ENCODE data around the gene ROR1. TPM values are rescaled to one million over a fixed set of nuclear protein-coding genes. Genes with fewer than 3 reads are reported as not detected.
"Not testable (repeated sequence)": the region's sequence is repeated elsewhere in the genome, so short reads cannot be mapped to it uniquely, and the experiment has no call there.

The ROR1 gene
- total and polyA plus RNA-seq, 3 experiments from 2014 or later: not detected

- H3K27me3 Mint-ChIP-seq; H3K27ac ChIP-seq (ENCODE audit: low read depth, low read length); H3K27me3 ChIP-seq (ENCODE audit: insufficient read depth, low read length, poor library complexity, severe bottlenecking); H3K4me3 Mint-ChIP-seq; H3K9me3 ChIP-seq (ENCODE audit: low read length); DNase-seq; H3K9me3 Mint-ChIP-seq; H3K4me1 ChIP-seq (ENCODE audit: insufficient read depth, low read length); CTCF ChIA-PET; H3K4me1 Mint-ChIP-seq; POLR2A ChIA-PET; H3K36me3 Mint-ChIP-seq; H3K36me3 ChIP-seq (ENCODE audit: insufficient read depth, low read length); H3K27ac Mint-ChIP-seq; H3K4me3 ChIP-seq (ENCODE audit: low read length): not testable (repeated sequence)
These were observed 52.5 kb downstream of the ROR1 start for GRCh38 chr1:63826246-63826861.

DNA sequence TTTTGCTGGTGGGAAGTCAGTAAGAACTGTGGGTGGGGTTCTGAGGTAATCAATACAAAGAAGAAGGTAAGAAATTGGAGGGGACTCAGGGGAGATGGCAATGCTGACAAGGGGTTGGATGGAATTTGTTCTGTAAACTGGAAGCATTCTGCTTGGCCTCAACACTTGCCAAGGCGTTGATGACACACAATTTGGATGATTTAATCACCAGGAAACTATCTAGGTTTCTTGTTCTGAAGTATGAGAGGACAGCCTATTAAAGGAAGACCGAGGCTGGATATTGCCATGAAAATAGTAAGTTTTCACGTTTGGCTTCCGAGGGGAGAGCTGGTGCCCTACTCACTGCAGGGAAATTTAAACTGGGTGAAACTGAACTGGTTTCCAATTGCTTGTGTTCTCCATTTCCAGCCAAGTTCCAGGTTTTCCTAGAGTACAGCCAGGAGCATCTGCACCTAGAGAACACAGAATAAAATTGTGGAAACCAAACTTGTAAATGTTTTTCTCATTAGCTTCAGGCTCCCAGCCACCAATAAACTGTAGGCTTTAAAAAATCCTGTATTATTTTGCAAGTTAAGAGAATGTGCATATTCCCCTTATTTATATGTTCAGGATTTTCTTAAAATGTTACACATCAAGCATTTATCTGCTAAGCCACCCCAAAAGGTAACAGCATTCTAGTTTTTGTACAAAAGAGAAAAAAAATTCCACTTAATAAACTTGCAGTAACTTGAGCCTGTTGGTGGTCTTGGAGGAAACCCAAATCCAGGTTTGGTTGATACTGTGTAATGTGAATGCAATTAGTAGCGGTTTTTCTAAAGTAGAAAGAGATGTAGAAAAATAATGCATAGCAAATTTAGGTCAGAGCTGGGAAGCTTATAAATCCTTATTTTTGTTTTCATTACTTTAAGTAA is 53.8 kb downstream of the ROR1 start:
- no peak overlapping the region for H3K27ac Mint-ChIP-seq

GRCh38 chr1:63828322-63829044 is 54.7 kb downstream of the ROR1 start:
- H3K27ac Mint-ChIP-seq: no peak overlapping the region
- H3K9me3 Mint-ChIP-seq: peaks cover 0 to 7% (median 0%) of the 10 kb centered on the region in 5 donors
- no peak overlapping the region for H3K4me3 ChIP-seq (ENCODE audit: low read length)
- no peaks in the 10 kb centered on the region for H3K9me3 ChIP-seq (ENCODE audit: low read length)
- no peak overlapping the region for H3K4me3 Mint-ChIP-seq
- peaks cover 3 to 10% of the 10 kb centered on the region in 2 donors for H3K27me3 Mint-ChIP-seq
- POLR2A ChIA-PET: no interaction called here
- H3K4me1 Mint-ChIP-seq: no peaks in the 10 kb centered on the region
- no peaks in the 10 kb centered on the region for H3K36me3 Mint-ChIP-seq
- H3K27me3 ChIP-seq (ENCODE audit: insufficient read depth, low read length, poor library complexity, severe bottlenecking): no peaks in the 10 kb centered on the region
- no peak overlapping the region for H3K27ac ChIP-seq (ENCODE audit: low read depth, low read length)
- DNase-seq: no peak
- CTCF ChIA-PET: no interaction called here
- H3K36me3 ChIP-seq (ENCODE audit: insufficient read depth, low read length): no peaks in the 10 kb centered on the region
- no peaks in the 10 kb centered on the region for H3K4me1 ChIP-seq (ENCODE audit: insufficient read depth, low read length)

More for the DNA sequence above, 53.8 kb downstream of the ROR1 start:
- H3K4me3 Mint-ChIP-seq: no peak overlapping the region
- H3K27me3 Mint-ChIP-seq: peaks cover 3 to 10% of the 10 kb centered on the region in 2 donors
- H3K36me3 ChIP-seq (ENCODE audit: insufficient read depth, low read length): no peaks in the 10 kb centered on the region
- ChIA-PET CTCF (no interaction called here), POLR2A (no interaction called here)
- H3K36me3 Mint-ChIP-seq: no peaks in the 10 kb centered on the region
- no peak overlapping the region for H3K4me3 ChIP-seq (ENCODE audit: low read length)
- H3K9me3 ChIP-seq (ENCODE audit: low read length): no peaks in the 10 kb centered on the region
- no peaks in the 10 kb centered on the region for H3K4me1 Mint-ChIP-seq
- peaks cover 0 to 7% (median 0%) of the 10 kb centered on the region in 5 donors for H3K9me3 Mint-ChIP-seq
- no peaks in the 10 kb centered on the region for H3K27me3 ChIP-seq (ENCODE audit: insufficient read depth, low read length, poor library complexity, severe bottlenecking)
- DNase-seq: no peak
- no peak overlapping the region for H3K27ac ChIP-seq (ENCODE audit: low read depth, low read length)
- H3K4me1 ChIP-seq (ENCODE audit: insufficient read depth, low read length): no peaks in the 10 kb centered on the region

DNA sequence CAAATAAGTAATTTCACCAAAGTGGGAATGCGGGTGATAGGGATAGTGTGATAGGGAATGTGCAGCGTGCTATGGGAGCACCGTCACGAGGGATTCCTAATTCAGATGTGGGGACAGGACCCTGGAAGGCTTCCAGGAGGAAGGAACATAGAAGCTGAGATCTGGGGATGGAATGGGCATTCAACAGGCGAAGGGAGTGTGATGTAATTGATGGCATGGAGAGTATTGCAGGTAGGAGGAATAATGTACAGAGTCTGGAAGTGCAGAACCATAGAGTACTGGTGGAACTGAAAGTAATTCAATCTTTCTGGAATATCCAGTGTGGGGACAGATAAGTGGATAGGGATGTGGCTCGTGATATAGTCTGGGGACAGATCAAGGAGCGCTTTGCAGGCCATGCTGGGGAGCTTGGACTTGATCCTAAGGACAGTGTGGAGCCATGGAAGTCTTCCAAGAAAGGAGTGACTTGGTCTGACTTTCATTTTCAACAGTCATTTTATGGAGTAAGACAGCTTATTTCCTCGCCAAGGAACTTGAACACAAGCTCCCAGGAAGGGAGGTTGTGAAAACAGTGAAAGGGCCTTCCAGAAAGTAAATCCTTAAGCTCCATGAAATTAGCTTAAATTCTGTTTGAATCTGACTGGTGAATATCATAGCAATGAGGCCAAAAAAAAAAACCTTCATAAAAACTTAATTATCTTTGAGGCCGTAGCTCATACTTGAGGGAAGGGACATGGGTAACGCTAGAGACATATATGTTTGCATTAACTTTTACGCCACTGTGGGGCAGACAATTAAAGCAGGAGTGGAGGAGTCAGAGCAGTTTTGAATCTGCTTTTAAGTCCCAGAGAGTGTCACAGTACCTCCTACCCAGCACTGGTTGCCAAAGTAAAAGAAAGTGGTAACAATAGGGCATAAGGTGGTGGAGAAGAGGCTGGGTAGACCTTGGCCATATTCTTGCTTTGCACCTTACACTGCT is 55.8 kb downstream of the ROR1 start:
- no peak overlapping the region for H3K27ac ChIP-seq (ENCODE audit: low read depth, low read length)
- no peaks in the 10 kb centered on the region for H3K9me3 ChIP-seq (ENCODE audit: low read length)
- DNase-seq: no peak
- no peak overlapping the region for H3K4me3 ChIP-seq (ENCODE audit: low read length)
- Mint-ChIP-seq H3K27ac (no peak overlapping the region), H3K4me3 (no peak overlapping the region), H3K36me3 (no peaks in the 10 kb centered on the region), H3K27me3 (peaks cover 3 to 10% of the 10 kb centered on the region in 2 donors), H3K4me1 (no peaks in the 10 kb centered on the region), H3K9me3 (peaks cover 0 to 7% (median 0%) of the 10 kb centered on the region in 5 donors)
- POLR2A ChIA-PET: no interaction called here
- CTCF ChIA-PET: no interaction called here
- no peaks in the 10 kb centered on the region for H3K36me3 ChIP-seq (ENCODE audit: insufficient read depth, low read length)
- no peaks in the 10 kb centered on the region for H3K27me3 ChIP-seq (ENCODE audit: insufficient read depth, low read length, poor library complexity, severe bottlenecking)
- H3K4me1 ChIP-seq (ENCODE audit: insufficient read depth, low read length): no peaks in the 10 kb centered on the region

DNA sequence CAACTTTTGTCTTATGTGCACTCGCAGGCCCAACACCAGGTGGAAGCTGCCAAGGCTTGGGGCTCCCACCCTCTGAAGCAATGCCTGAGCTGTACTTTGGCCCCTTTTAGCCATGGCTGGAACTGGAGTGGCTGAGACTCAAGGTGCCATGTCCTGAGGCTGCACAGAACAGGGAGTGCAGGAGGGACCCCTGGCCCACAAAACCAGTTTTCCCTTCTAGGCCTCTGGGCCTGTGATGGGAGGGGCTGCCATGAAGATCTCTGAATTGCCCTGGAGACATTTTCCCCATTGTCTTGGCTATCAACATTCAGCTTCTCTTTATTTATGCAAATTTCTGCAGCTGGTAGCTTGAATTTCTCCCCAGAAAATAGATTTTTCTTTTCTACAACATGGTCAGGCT is 57.6 kb downstream of the ROR1 start:
- Mint-ChIP-seq H3K9me3 (no peaks in the 10 kb centered on the region), H3K27me3 (peaks cover 0 to 10% of the 10 kb centered on the region in 2 donors), H3K36me3 (no peaks in the 10 kb centered on the region), H3K4me1 (no peaks in the 10 kb centered on the region), H3K4me3 (no peak overlapping the region), H3K27ac (no peak overlapping the region)
- no peak overlapping the region for H3K4me3 ChIP-seq (ENCODE audit: low read length)
- no peaks in the 10 kb centered on the region for H3K9me3 ChIP-seq (ENCODE audit: low read length)
- no peaks in the 10 kb centered on the region for H3K36me3 ChIP-seq (ENCODE audit: insufficient read depth, low read length)
- CTCF ChIA-PET: no interaction called here
- H3K27ac ChIP-seq (ENCODE audit: low read depth, low read length): no peak overlapping the region
- POLR2A ChIA-PET: no interaction called here
- no peaks in the 10 kb centered on the region for H3K27me3 ChIP-seq (ENCODE audit: insufficient read depth, low read length, poor library complexity, severe bottlenecking)
- DNase-seq: no peak
- no peaks in the 10 kb centered on the region for H3K4me1 ChIP-seq (ENCODE audit: insufficient read depth, low read length)

DNA sequence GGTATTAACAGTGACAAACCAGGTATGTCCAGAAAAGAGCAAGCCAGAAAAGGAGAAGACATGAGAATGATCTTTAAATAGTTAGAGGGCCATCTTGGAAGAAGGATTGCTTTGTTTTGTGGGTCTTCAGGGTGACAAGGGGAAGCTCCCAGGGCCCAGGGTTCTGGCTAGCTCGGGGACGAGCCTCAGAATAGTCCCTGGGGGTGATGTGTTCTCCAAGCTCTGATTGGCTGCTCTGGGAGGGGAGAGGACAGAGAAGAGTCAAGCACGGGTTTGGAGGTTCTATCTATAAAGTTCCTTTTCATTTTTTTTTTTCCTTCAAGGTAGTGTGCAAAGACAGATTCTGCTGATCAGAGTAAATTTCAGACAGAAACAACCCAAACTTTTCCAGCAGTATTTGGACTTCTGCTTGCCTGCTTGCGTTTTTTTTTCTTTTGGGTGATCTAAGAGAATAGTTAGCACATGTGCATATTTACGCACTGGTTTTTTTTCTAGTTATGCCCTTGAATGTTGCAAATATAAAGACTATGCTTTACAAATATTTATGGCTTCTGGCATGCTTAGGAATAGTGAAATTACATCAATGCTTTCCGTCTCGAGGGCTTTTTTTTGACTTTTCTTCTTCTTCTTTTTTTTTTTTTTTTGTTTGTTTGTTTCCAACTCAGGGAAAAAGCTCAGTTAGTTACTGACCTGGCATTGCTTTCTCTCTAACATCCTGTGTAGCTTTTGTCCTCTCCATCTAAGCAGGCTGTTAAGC is 59.7 kb downstream of the ROR1 start:
- no peaks in the 10 kb centered on the region for H3K36me3 ChIP-seq (ENCODE audit: insufficient read depth, low read length)
- H3K9me3 ChIP-seq (ENCODE audit: low read length): no peaks in the 10 kb centered on the region
- Mint-ChIP-seq H3K4me3 (no peak overlapping the region), H3K27me3 (peaks cover 0 to 10% of the 10 kb centered on the region in 2 donors), H3K36me3 (no peaks in the 10 kb centered on the region), H3K4me1 (no peaks in the 10 kb centered on the region), H3K27ac (no peak overlapping the region), H3K9me3 (no peaks in the 10 kb centered on the region)
- no peaks in the 10 kb centered on the region for H3K27me3 ChIP-seq (ENCODE audit: insufficient read depth, low read length, poor library complexity, severe bottlenecking)
- ChIA-PET CTCF (no interaction called here), POLR2A (no interaction called here)
- no peak for DNase-seq
- no peak overlapping the region for H3K4me3 ChIP-seq (ENCODE audit: low read length)
- H3K27ac ChIP-seq (ENCODE audit: low read depth, low read length): no peak overlapping the region
- no peaks in the 10 kb centered on the region for H3K4me1 ChIP-seq (ENCODE audit: insufficient read depth, low read length)

- H3K4me3 Mint-ChIP-seq: no peak overlapping the region
- H3K27ac ChIP-seq (ENCODE audit: low read depth, low read length): no peak overlapping the region
- no peaks in the 10 kb centered on the region for H3K4me1 ChIP-seq (ENCODE audit: insufficient read depth, low read length)
- H3K27me3 Mint-ChIP-seq: no peaks in the 10 kb centered on the region
- DNase-seq: no peak
- H3K27ac Mint-ChIP-seq: no peak overlapping the region
- no peaks in the 10 kb centered on the region for H3K36me3 Mint-ChIP-seq
- ChIA-PET CTCF (no interaction called here), POLR2A (no interaction called here)
- no peaks in the 10 kb centered on the region for H3K36me3 ChIP-seq (ENCODE audit: insufficient read depth, low read length)
- H3K27me3 ChIP-seq (ENCODE audit: insufficient read depth, low read length, poor library complexity, severe bottlenecking): no peaks in the 10 kb centered on the region
- H3K9me3 Mint-ChIP-seq: no peaks in the 10 kb centered on the region
- no peaks in the 10 kb centered on the region for H3K4me1 Mint-ChIP-seq
- no peak overlapping the region for H3K4me3 ChIP-seq (ENCODE audit: low read length)
- no peaks in the 10 kb centered on the region for H3K9me3 ChIP-seq (ENCODE audit: low read length)
These were observed 61.3 kb downstream of the ROR1 start for GRCh38 chr1:63835128-63835527.

Data from CD8-positive, alpha-beta memory T cell (primary cell).